AG10803 (cell line): ENCODE measurements around the gene PLA2R1.

Source experiments
- DNase-seq: peaks from one replicate; pipeline ENCODE4 v3.0.0; 2010; ENCODE audit warnings: low read depth
- H3K4me3 ChIP-seq: 2 replicates; pipeline ENCODE4 v1.5.1; 2011; ENCODE audit warnings: mild to moderate bottlenecking, low read length, control low read depth
- TF ChIP-seq, protein P1 (sequence below): conservative IDR thresholded peaks from 2 replicates; pipeline ENCODE4 v1.5.1; 2011; ENCODE audit warnings: mild to moderate bottlenecking, low read length, control low read depth, inconsistent platforms

Gene PLA2R1

GRCh38 chr2:160014227-160014626 lies 48.2 kb downstream of the PLA2R1 start:
- no peak overlapping the region for H3K4me3 ChIP-seq
- peak; percentile 16 for DNase-seq
- TF ChIP-seq, protein P1, sequence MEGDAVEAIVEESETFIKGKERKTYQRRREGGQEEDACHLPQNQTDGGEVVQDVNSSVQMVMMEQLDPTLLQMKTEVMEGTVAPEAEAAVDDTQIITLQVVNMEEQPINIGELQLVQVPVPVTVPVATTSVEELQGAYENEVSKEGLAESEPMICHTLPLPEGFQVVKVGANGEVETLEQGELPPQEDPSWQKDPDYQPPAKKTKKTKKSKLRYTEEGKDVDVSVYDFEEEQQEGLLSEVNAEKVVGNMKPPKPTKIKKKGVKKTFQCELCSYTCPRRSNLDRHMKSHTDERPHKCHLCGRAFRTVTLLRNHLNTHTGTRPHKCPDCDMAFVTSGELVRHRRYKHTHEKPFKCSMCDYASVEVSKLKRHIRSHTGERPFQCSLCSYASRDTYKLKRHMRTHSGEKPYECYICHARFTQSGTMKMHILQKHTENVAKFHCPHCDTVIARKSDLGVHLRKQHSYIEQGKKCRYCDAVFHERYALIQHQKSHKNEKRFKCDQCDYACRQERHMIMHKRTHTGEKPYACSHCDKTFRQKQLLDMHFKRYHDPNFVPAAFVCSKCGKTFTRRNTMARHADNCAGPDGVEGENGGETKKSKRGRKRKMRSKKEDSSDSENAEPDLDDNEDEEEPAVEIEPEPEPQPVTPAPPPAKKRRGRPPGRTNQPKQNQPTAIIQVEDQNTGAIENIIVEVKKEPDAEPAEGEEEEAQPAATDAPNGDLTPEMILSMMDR = no peak

DNA sequence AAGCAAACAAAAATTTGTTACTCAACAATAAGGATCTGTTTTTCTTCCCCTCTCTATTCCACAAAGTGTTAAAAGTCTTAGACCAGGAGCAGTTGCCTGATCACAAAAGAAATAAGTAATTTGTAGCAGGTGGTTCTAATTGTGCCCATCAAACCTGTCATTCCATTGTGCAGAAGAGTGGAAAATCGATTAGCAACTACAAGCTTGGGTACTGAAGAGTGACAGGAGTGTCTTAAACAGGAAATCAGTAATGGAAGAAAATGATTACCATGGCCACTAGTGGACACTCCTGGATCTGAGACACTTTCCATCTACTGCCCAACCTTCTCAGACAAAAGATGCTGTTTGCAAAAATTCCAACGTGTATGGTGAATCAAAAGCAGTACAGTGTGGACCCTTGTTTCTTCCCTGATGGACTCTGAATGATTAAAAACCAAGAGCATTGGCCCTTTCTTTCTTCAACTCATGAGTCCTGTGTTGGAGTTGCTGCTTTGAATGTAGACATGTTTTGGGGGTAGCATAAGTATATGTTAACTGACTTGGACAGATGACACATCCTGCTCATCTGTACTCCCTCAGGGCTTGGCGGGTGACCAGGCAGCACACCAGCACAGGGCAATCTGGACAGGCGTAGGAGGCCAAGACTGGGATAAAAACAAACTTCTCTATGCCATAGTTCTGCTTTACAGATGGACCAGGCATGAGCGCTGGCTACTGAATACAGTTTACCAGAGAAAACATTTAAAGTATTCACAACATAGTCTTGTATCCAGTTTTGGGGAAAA lies 51.9 kb downstream of the PLA2R1 start:
- DNase-seq = peak; percentile 39
- H3K4me3 ChIP-seq = no peak overlapping the region
- TF ChIP-seq, protein P1 = no peak

DNA sequence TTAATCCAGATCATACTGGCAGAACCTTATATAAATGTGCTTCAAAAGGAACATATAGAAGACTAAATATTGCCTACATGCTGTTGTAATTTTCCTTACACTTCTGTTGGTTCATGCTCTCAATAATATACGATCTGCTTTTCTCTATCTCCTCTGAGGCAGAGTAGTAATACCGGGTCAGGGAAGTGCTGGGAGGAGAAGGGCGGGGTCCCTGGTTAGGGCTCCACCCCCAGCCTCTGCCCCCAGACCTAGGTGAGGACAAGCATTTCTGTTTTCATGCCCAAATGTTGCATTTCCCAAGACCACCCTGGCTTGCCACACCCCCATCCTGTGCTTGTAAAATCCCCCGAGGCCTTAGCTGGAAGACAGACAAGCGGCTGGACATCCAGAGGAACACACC lies 55.3 kb downstream of the PLA2R1 start:
- H3K4me3 ChIP-seq = no peak overlapping the region
- DNase-seq = no peak
- TF ChIP-seq, protein P1 = no peak

GRCh38 chr2:160006475-160006874 lies 55.9 kb downstream of the PLA2R1 start:
- DNase-seq = no peak
- no peak overlapping the region for H3K4me3 ChIP-seq
- TF ChIP-seq, protein P1 = no peak

DNA sequence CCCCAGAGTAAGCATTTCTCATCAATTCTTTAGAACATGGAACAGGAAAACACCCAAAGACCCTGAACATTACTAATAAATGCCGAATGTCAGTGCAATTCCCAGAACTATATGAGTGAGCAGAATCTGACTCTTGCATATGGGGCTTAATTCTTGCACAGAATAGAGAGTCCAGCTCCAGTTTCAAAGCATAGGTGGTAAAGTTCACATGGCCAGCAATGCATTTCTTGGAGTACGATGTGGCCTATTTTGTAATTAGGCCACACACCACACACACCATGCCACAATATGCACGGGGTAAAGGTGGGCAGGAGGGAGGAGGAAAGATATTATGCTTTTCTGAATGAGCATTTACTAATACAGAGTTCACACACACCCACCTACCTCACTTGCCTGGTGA lies 56.5 kb downstream of the PLA2R1 start:
- TF ChIP-seq, protein P1 = no peak
- H3K4me3 ChIP-seq = no peak overlapping the region
- DNase-seq = no peak

DNA sequence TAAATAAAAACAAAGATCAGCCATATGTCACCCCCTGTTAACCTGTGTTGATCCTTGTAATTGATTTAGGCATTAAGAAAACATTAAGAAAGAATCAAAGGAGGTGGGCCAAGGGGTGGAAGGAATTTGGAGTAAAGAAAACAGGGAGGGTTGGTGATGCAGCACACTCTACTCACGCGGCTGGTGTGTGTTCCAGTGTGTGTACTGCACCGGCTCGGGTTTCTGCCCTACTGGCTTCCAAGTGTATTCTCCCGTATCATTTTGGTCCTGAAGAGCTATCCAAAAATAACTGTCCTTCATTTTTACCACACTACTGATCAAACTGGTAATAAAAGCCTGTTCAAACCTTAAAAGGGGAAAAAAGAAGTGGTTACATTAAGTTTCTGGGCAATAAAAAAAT lies 56.9 kb downstream of the PLA2R1 start:
- TF ChIP-seq, protein P1 = no peak
- DNase-seq = no peak

GRCh38 chr2:159998961-159999360 lies 63.5 kb downstream of the PLA2R1 start:
- DNase-seq = peak; percentile 65
- TF ChIP-seq, protein P1 = peak; percentile 31; the same call in 1 of the 2 replicates
- no peak overlapping the region for H3K4me3 ChIP-seq

More for the DNA sequence above, 56.9 kb downstream of the PLA2R1 start:
- no peak overlapping the region for H3K4me3 ChIP-seq
